Smooth muscle cell (in vitro differentiated cells): ENCODE data around the gene TIAM1. TPM values are rescaled to one million over a fixed set of nuclear protein-coding genes. Genes with fewer than 3 reads are reported as not detected.

Source experiments
- DNase-seq: peaks from one replicate; lab custom pipeline; 2025; ENCODE audit not compliant: unreplicated experiment; lab: John Stamatoyannopoulos, UW
- H2AFZ ChIP-seq: fragments of 200-600 bp; sonication (generic); 2 replicates; pipeline ENCODE4 v1.6.0; 2016; ENCODE audit warnings: antibody characterized with exemption, low read depth, mild to moderate bottlenecking
- H3F3A ChIP-seq: fragments of 200-600 bp; sonication (generic); 2 replicates; pipeline ENCODE4 v1.6.0; 2017; ENCODE audit warnings: antibody characterized with exemption, low read depth
- H3K27ac ChIP-seq: fragments of 200-600 bp; sonication (generic); 2 replicates; pipeline ENCODE4 v1.5.1; 2016; ENCODE audit warnings: low read depth, mild to moderate bottlenecking
- H3K27me3 ChIP-seq: fragments of 200-600 bp; sonication (generic); 2 replicates; pipeline ENCODE4 v1.6.1; 2016; ENCODE audit warnings: low read depth, mild to moderate bottlenecking
- H3K36me3 ChIP-seq: fragments of 200-600 bp; sonication (generic); 2 replicates; pipeline ENCODE4 v1.5.1; 2016; ENCODE audit warnings: low read depth
- H3K4me1 ChIP-seq: fragments of 200-600 bp; sonication (generic); 2 replicates; pipeline ENCODE4 v1.5.1; 2016; ENCODE audit warnings: low read depth
- H3K4me2 ChIP-seq: fragments of 200-600 bp; sonication (generic); 2 replicates; pipeline ENCODE4 v1.6.0; 2016; ENCODE audit warnings: mild to moderate bottlenecking
- H3K4me3 ChIP-seq: fragments of 200-600 bp; sonication (generic); 2 replicates; pipeline ENCODE4 v1.5.1; 2016; ENCODE audit warnings: mild to moderate bottlenecking
- H3K79me2 ChIP-seq: fragments of 200-600 bp; sonication (generic); 2 replicates; pipeline ENCODE4 v1.6.0; 2016; ENCODE audit warnings: low read depth, mild to moderate bottlenecking
- H3K9ac ChIP-seq: fragments of 200-600 bp; sonication (generic); 2 replicates; pipeline ENCODE4 v1.6.0; 2016; ENCODE audit warnings: low read depth
- H3K9me3 ChIP-seq: fragments of 200-600 bp; sonication (generic); replicated peaks from 2 replicates; pipeline ENCODE4 v1.5.1; 2016; ENCODE audit warnings: low read depth
- H4K20me1 ChIP-seq: fragments of 200-600 bp; sonication (generic); 2 replicates; pipeline ENCODE4 v1.6.0; 2016; ENCODE audit warnings: low read depth
- WGBS: methylation state at CpG from one replicate; pipeline ENCODE4 v1.1.7; 2016; ENCODE audit warnings: low lambda C conversion rate; 5-methylcytosine and 5-hydroxymethylcytosine counted together
- polyA plus RNA-seq: library from polyadenylated mRNA; unstranded; fragments of >200 nt; fragmentation: Nextera tagmentation; extraction: Ambion mirVana; gene quantifications from 2 replicates; pipeline ENCODE4 v1.2.1, GENCODE V29; 2016
- total RNA-seq: library from RNA; depleted of rRNA; stranded (reverse); fragments of >200 nt; gene quantifications from 2 replicates; pipeline ENCODE4 v1.2.3, GENCODE V29; 2014
- TF ChIP-seq, protein P1 (sequence below): fragments of 200-600 bp; sonication (generic); IDR thresholded peaks from 2 replicates; pipeline ENCODE4 v1.5.1; 2017; ENCODE audit warnings: borderline replicate concordance, mild to moderate bottlenecking, antibody characterized with exemption; ENCODE audit not compliant: insufficient read depth, poor library complexity, severe bottlenecking

Gene TIAM1
- total and polyA plus RNA-seq, 2 experiments from 2014 or later: 3.2 to 12.9 TPM

DNA sequence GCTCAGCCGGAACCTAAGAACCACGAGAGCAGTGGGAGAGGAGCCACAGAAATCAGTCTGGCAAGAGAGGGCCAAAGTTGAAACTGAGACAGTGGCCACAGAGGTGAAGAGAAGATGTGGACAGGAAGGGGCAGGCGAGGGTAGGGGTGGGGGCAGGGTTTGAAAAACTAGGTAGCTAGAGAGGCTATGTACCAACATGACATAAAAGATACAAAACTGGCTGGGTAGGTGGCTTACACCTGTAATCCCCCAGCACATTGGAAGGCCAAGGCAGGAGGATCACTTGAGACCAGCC lies 28.4 kb upstream of the TIAM1 start:
- H3K79me2 ChIP-seq: no peaks in the 10 kb centered on the region
- H3K27ac ChIP-seq: no peak overlapping the region
- H3F3A ChIP-seq: peaks cover 10% of the 10 kb centered on the region
- H3K9ac ChIP-seq: no peak overlapping the region
- H3K27me3 ChIP-seq: no peaks in the 10 kb centered on the region
- WGBS: 79% methylated on average over 3 of the region's 3 CpGs
- no peaks in the 10 kb centered on the region for H3K4me1 ChIP-seq
- no peak for DNase-seq
- no peak overlapping the region for H3K4me2 ChIP-seq
- no peak overlapping the region for H3K4me3 ChIP-seq
- H4K20me1 ChIP-seq: no peaks in the 10 kb centered on the region
- H3K36me3 ChIP-seq: no peaks in the 10 kb centered on the region
- no peak overlapping the region for H2AFZ ChIP-seq
- TF ChIP-seq, protein P1, sequence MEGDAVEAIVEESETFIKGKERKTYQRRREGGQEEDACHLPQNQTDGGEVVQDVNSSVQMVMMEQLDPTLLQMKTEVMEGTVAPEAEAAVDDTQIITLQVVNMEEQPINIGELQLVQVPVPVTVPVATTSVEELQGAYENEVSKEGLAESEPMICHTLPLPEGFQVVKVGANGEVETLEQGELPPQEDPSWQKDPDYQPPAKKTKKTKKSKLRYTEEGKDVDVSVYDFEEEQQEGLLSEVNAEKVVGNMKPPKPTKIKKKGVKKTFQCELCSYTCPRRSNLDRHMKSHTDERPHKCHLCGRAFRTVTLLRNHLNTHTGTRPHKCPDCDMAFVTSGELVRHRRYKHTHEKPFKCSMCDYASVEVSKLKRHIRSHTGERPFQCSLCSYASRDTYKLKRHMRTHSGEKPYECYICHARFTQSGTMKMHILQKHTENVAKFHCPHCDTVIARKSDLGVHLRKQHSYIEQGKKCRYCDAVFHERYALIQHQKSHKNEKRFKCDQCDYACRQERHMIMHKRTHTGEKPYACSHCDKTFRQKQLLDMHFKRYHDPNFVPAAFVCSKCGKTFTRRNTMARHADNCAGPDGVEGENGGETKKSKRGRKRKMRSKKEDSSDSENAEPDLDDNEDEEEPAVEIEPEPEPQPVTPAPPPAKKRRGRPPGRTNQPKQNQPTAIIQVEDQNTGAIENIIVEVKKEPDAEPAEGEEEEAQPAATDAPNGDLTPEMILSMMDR: no peak
- H3K9me3 ChIP-seq: no peaks in the 10 kb centered on the region

GRCh38 chr21:31371715-31372470 lies 27.8 kb upstream of the TIAM1 start:
- H3K27me3 ChIP-seq: no peaks in the 10 kb centered on the region
- no peak overlapping the region for H2AFZ ChIP-seq
- no peaks in the 10 kb centered on the region for H3K9me3 ChIP-seq
- H3K4me3 ChIP-seq: no peak overlapping the region
- no peak for DNase-seq
- TF ChIP-seq, protein P1: no peak
- no peaks in the 10 kb centered on the region for H3K4me1 ChIP-seq
- H3K9ac ChIP-seq: no peak overlapping the region
- H3K79me2 ChIP-seq: no peaks in the 10 kb centered on the region
- peak overlapping the region; percentile 69 for H3K4me2 ChIP-seq
- H3K36me3 ChIP-seq: no peaks in the 10 kb centered on the region
- no peak overlapping the region for H3K27ac ChIP-seq
- H3F3A ChIP-seq: peaks cover 10% of the 10 kb centered on the region
- 95% methylated on average over 6 of the region's 6 CpGs for WGBS
- no peaks in the 10 kb centered on the region for H4K20me1 ChIP-seq

- no peaks in the 10 kb centered on the region for H3K9me3 ChIP-seq
- DNase-seq: no peak
- no peak overlapping the region for H3K9ac ChIP-seq
- no peak overlapping the region for H3K4me3 ChIP-seq
- no peaks in the 10 kb centered on the region for H3K79me2 ChIP-seq
- H3K27me3 ChIP-seq: no peaks in the 10 kb centered on the region
- WGBS: 21% methylated on average over 5 of the region's 5 CpGs
- peak overlapping the region; percentile 42 for H3K27ac ChIP-seq
- no peaks in the 10 kb centered on the region for H4K20me1 ChIP-seq
- H3K4me2 ChIP-seq: peak overlapping the region; percentile 69
- H3K4me1 ChIP-seq: no peaks in the 10 kb centered on the region
- no peaks in the 10 kb centered on the region for H3K36me3 ChIP-seq
- H3F3A ChIP-seq: peaks cover 10% of the 10 kb centered on the region
- TF ChIP-seq, protein P1: no peak
- peak overlapping the region; percentile 61 for H2AFZ ChIP-seq
Observed at GRCh38 chr21:31370893-31371544, 27.0 kb upstream of the TIAM1 start.
